ENCODE measurements around the gene GPR158. TPM values are rescaled to one million over a fixed set of nuclear protein-coding genes. Genes with fewer than 3 reads are reported as not detected.

Gene GPR158
- total RNA-seq, 1 experiment from 2014 or later = not detected

- ChIA-PET POLR2A (ENCODE audit: unreplicated experiment) (no interaction called here), CTCF (no interaction called here)
- BruUV-seq (replicated peaks) = no TSS peak
- no peak overlapping the region for H3K4me2 ChIP-seq (ENCODE audit: low read length)
- no peaks in the 10 kb centered on the region for H3K9me3 ChIP-seq (ENCODE audit: low read length)
- ATAC-seq (no peak), DNase-seq (no peak)
- no peak overlapping the region for H3K9ac ChIP-seq (ENCODE audit: low read length)
- no peak overlapping the region for H3K27ac ChIP-seq (ENCODE audit: low read length)
- TF ChIP-seq CTCF (conservative IDR thresholded peaks at IDR 0.05; ENCODE audit: low read depth, low read length) (no peak), EZH2phosphoT487 (IDR thresholded peaks at IDR 0.05; ENCODE audit: borderline replicate concordance, low read length) (no peak), EZH2 (IDR thresholded peaks at IDR 0.05; ENCODE audit: low read length, unreplicated experiment) (no peak)
- no peak overlapping the region for H3K4me3 ChIP-seq (ENCODE audit: low read length)
- H3K36me3 ChIP-seq (ENCODE audit: low read depth, low read length) = no peaks in the 10 kb centered on the region
- no peaks in the 10 kb centered on the region for H3F3A ChIP-seq (ENCODE audit: low read length, unreplicated experiment)
- intact Hi-C loops (cut with micrococcal nuclease) = no loop called here
- H3K4me1 ChIP-seq (ENCODE audit: insufficient read depth, low read length) = no peaks in the 10 kb centered on the region
- H4K20me1 ChIP-seq (ENCODE audit: low read length) = no peaks in the 10 kb centered on the region
- no peaks in the 10 kb centered on the region for H3K79me2 ChIP-seq (ENCODE audit: low read length)
- H2AFZ ChIP-seq (ENCODE audit: low read length) = no peak overlapping the region
- H3K27me3 ChIP-seq (ENCODE audit: low read length) = no peaks in the 10 kb centered on the region
- H3K9me2 ChIP-seq (replicated peaks; ENCODE audit: low read length) = no peaks in the 10 kb centered on the region
Observed at GRCh38 chr10:25508112-25508815, 333.5 kb downstream of the GPR158 start.

GRCh38 chr10:25509151-25509550 lies 334.4 kb downstream of the GPR158 start:
- no peaks in the 10 kb centered on the region for H3K9me2 ChIP-seq (replicated peaks; ENCODE audit: low read length)
- intact Hi-C loops (cut with micrococcal nuclease) = no loop called here
- TF ChIP-seq CTCF (conservative IDR thresholded peaks at IDR 0.05; ENCODE audit: low read depth, low read length) (no peak), EZH2 (IDR thresholded peaks at IDR 0.05; ENCODE audit: low read length, unreplicated experiment) (no peak), EZH2phosphoT487 (IDR thresholded peaks at IDR 0.05; ENCODE audit: borderline replicate concordance, low read length) (no peak)
- no peaks in the 10 kb centered on the region for H4K20me1 ChIP-seq (ENCODE audit: low read length)
- no peaks in the 10 kb centered on the region for H3K79me2 ChIP-seq (ENCODE audit: low read length)
- H3K27ac ChIP-seq (ENCODE audit: low read length) = no peak overlapping the region
- ChIA-PET POLR2A (ENCODE audit: unreplicated experiment) (no interaction called here), CTCF (no interaction called here)
- H3K4me3 ChIP-seq (ENCODE audit: low read length) = no peak overlapping the region
- no peaks in the 10 kb centered on the region for H3K27me3 ChIP-seq (ENCODE audit: low read length)
- H3K36me3 ChIP-seq (ENCODE audit: low read depth, low read length) = no peaks in the 10 kb centered on the region
- H3F3A ChIP-seq (ENCODE audit: low read length, unreplicated experiment) = no peaks in the 10 kb centered on the region
- no peaks in the 10 kb centered on the region for H3K9me3 ChIP-seq (ENCODE audit: low read length)
- ATAC-seq (no peak), DNase-seq (no peak)
- H3K4me1 ChIP-seq (ENCODE audit: insufficient read depth, low read length) = no peaks in the 10 kb centered on the region
- no peak overlapping the region for H3K4me2 ChIP-seq (ENCODE audit: low read length)
- no peak overlapping the region for H2AFZ ChIP-seq (ENCODE audit: low read length)
- H3K9ac ChIP-seq (ENCODE audit: low read length) = no peak overlapping the region
- no TSS peak for BruUV-seq (replicated peaks)

GRCh38 chr10:25522294-25522693 lies 347.5 kb downstream of the GPR158 start:
- H3K4me3 ChIP-seq (ENCODE audit: low read length) = no peak overlapping the region
- POLR2A ChIA-PET (ENCODE audit: unreplicated experiment) = no interaction called here
- no peak overlapping the region for H3K9ac ChIP-seq (ENCODE audit: low read length)
- H3K27me3 ChIP-seq (ENCODE audit: low read length) = no peaks in the 10 kb centered on the region
- H3F3A ChIP-seq (ENCODE audit: low read length, unreplicated experiment) = no peaks in the 10 kb centered on the region
- no peaks in the 10 kb centered on the region for H3K36me3 ChIP-seq (ENCODE audit: low read depth, low read length)
- no peak overlapping the region for H3K4me2 ChIP-seq (ENCODE audit: low read length)
- H3K9me2 ChIP-seq (replicated peaks; ENCODE audit: low read length) = no peaks in the 10 kb centered on the region
- intact Hi-C loops (cut with micrococcal nuclease) = no loop called here
- ATAC-seq (no peak), DNase-seq (no peak)
- no peaks in the 10 kb centered on the region for H4K20me1 ChIP-seq (ENCODE audit: low read length)
- no peaks in the 10 kb centered on the region for H3K4me1 ChIP-seq (ENCODE audit: insufficient read depth, low read length)
- TF ChIP-seq CTCF (conservative IDR thresholded peaks at IDR 0.05; ENCODE audit: low read depth, low read length) = no peak
- H2AFZ ChIP-seq (ENCODE audit: low read length) = no peak overlapping the region
- CTCF ChIA-PET = no interaction called here
- no TSS peak for BruUV-seq (replicated peaks)
- H3K9me3 ChIP-seq (ENCODE audit: low read length) = no peaks in the 10 kb centered on the region
- no peaks in the 10 kb centered on the region for H3K79me2 ChIP-seq (ENCODE audit: low read length)
- H3K27ac ChIP-seq (ENCODE audit: low read length) = no peak overlapping the region

All from PC-3 (cell line).